CMK (cell line): ENCODE results near the gene LRRC4.

ENCODE experiments used
- DNase-seq: peaks from one replicate; pipeline ENCODE4 v3.0.0-alpha.2; 2010; ENCODE audit warnings: low read depth

LRRC4 gene

DNA sequence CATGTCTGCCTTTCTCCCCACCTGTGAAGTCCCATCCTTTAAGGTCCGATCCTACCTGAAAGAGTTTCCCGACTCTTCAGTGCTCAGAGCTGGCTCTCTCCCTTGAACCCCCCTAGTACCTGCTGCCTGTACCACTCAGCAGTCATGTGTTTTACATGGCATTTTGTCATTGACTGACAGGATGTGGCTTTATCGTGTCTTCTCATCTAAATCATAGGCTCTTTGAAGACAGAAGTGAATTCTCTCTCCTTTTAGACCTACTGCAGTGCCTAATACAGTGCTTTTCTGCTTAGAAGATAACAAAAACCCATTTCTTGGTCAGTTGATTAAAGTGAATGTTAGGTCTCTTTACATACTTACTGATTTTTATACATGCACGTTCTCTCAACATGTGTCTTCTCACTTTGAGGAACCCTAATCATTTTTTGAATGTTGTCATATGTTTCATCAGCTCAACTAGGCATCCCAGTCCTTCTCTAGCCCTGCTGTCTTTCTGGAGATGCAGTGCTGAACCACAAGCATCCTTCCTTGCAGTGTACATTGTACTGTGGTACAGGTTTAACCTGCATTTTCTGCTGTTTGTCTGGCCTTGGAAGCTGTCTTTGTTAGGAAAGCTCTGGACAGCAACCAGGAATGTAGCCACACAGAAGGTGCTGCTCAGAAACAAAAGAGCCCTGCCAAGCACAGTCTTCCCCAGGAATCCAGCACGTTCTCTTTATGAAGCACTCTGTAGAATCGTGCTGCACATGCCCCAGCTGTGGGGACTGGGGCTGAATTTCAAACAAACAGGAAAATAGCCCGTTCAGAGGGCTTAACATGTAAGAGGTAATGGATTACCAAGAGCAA is 28.1 kb upstream of the LRRC4 start:
- no peak for DNase-seq

DNA sequence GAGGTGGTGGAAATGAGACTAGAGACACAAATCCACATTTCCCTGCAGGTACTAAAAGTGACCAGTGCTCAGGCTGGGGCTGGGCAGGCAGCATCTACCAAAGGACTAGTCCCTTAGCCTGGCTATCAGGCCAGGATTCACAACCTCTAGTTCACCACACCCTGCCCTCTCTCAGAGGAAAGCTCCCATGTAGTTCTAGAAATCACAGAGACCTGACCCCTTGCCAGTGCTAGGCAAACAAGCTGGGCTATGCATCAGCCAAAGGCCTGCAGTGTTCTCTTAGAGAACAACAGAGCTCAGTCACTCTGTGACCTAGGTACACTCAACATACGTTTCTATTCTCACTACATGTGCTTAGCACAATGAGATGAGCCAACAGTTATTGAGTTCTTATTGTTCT is 26.7 kb upstream of the LRRC4 start:
- DNase-seq: no peak

- DNase-seq: no peak
These were observed 25.7 kb upstream of the LRRC4 start for GRCh38 chr7:128056901-128057300.

- DNase-seq: no peak
These were observed 24.4 kb upstream of the LRRC4 start for GRCh38 chr7:128055637-128056036.

GRCh38 chr7:128054511-128054910 is 23.3 kb upstream of the LRRC4 start:
- no peak for DNase-seq

DNA sequence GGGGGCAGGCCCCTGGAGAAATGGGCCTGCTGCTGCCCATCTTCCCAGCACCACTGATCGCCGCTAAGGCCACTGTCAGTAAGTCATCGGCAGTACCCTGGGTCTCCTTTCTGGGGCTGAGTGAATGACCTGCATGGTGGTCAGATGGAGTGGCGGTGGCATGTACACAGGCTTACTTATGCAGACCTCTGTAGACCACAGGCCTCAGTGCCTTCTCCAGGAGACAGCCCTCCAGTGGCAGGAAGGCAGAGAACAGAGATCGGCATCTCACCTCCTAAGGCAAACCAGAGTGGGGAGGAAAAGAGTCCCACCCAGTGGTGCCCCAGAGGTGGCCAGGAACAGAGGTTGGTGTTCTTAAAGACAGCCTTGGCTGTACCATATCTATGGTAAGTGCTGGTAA is 22.8 kb upstream of the LRRC4 start:
- DNase-seq: no peak

DNA sequence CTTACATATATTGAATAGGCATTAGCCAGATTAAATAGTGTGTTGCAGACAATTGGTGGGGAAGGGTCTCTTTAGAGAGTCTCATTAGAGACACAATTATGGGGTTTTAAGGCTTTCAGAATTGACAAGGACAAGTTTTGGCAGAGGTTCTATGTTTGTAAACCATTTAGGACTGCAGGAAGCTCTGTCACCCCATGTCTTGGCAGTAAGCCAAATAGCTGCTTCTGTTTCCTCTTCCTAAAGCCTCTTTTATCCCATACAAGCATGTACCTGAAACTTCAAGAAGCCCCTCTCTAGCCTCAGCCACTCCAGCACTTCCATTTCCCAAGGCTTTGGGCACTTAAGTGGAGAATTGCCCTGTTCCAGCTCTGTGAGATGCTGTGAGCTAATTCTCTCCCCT is 21.8 kb upstream of the LRRC4 start:
- peak; percentile 18 for DNase-seq

DNA sequence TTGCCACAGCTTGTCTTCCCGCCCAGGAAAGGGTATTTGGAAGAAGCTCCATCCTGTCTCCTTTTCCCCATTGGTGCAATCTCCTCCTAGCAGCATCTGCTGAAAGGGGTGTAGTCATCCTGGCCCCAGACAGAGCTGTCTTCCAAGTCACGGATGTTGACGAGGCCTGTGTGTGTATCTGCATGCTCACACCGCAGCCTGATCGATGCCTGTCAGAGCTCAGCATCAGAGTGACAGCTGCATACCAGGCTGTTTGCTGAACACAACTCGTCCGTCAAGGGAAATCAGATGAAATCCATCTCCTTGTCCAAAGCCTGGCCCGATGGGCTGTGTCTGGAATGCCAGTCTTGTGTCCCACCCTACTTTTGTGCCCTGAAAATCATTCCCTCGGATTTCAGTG is 21.2 kb upstream of the LRRC4 start:
- DNase-seq: no peak

DNA sequence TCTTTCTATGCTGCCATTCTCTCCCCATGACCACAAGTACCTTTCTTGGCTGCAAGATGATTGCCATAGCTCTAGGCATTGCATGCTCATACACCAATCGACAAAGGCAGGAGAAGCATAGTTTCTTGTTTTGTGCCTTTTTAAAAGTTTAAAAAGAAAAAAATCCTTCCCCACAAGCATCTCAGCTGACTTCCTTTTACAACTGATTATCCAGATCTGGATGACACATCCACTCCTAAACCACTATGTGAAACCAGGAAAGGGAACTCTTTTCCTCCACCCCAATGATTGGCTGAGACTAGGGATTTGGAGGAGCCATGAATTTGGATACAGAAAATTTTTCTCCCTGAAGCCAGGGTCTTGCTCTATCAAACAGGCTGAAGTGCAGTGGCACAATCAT is 14.5 kb upstream of the LRRC4 start:
- DNase-seq: no peak

DNA sequence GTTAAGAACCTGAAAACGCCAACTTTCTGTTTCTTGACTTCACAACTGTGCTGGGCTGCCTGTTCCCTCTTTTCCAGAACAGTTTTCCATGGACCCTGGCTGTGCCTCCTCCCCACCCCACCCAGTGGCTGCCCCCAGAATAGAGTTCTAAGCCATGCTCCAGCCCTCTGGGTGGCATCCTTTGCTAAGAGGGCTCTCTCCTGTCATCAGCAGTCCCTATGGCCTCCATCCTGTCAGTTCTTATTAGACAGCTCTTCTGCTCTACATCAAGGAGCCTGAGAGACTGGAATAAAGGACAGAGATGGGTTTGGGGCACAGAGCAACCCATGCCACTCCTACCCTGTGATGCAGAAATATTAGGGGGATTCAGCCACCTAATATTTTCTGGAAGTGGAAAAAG is 13.9 kb upstream of the LRRC4 start:
- DNase-seq: no peak

DNA sequence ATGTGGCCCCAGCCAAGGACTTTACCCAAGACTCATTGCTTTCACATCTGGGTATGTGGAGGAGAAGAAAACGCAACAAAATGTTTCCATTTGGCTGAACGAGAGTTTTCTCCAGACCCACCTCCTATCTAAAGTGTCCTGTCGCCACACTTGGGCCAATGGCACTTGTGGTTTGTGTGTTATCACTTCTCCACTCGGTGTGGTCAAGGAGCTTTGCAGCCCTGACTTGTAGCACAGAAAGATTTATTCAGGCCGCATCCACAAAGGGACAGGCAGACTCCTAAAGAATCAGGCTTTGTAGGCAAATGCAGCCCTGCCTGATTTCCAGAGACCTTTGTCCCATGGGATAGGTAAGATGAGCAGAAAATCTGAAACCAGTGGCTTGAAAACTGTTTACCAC is 12.8 kb upstream of the LRRC4 start:
- no peak for DNase-seq

DNA sequence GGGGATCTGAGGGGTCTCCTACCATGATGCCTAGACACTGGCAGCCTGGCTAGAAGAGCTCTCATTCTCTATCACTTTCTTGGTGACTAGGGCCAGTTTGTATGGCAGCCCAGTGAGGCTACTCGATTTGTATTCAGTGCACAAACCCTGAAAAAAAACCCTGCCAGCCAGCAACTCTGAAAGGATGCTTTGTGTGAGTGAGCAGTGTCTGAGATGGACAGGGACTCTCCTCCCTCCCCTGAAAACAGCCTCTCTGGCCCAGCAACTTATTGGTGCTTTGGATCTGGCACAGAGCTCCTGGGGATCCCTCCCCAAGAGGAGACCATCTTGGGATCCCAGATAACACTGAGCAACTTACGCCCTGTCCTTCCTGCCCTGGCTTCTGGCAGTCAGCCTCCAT is 10.8 kb upstream of the LRRC4 start:
- no peak for DNase-seq

DNA sequence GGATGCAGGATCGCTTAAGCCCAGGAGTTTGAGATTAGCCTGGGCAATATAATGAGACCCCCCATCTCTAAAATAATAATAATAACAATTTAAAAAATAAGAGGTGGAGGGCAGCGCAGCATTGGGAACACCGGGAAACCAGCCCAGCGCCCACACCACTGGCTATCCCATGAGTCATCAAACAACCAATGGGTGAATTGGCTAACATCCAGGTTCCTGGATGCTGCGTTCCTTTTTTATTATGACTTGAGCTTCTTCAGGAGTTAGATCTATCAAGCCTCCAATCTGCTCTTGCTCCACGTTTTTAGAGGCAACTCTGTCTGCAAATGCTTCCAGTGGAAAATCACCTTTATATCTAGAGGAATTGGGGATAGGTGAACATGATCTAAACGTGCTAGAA is 10.0 kb upstream of the LRRC4 start:
- DNase-seq: no peak

DNA sequence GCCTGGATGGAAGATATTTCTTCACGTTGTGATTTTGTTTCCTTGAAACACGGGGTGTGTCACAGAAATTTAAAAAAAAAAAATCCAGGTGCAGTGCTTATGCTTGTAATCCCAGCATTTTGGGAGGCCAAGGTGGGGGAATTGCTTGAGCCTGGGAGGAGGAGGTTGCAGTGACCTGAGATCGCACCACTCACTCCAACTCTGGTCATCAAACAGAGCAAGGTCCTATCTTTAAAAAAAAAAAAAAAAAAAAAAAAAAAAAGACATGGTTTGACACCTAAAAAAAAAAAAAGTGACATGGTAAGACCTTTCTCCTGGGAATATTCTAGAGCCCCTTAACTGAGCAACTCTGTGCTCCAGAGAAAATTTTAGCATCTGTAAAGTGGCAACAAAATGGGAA is 9.0 kb upstream of the LRRC4 start:
- DNase-seq: no peak

DNA sequence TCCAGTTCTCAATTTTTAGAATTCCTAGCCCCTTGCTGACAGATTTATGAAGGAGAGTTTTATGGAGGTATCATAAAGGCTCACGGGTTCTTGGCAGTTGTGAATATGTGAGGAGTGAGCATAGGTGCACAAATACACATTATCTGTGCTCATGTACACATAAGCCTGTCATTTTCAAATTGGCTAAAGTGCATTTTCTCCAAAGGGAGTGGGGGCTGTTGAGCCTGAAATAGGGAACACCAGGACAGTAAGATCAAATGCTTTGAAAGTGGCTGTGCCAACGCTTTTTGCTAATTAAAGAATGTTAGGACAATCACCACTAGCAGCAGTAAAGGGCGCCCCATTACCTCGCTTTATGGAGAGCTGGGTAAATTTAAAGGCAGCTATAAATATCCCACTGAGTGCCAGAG is 8.3 kb upstream of the LRRC4 start:
- DNase-seq: no peak

DNA sequence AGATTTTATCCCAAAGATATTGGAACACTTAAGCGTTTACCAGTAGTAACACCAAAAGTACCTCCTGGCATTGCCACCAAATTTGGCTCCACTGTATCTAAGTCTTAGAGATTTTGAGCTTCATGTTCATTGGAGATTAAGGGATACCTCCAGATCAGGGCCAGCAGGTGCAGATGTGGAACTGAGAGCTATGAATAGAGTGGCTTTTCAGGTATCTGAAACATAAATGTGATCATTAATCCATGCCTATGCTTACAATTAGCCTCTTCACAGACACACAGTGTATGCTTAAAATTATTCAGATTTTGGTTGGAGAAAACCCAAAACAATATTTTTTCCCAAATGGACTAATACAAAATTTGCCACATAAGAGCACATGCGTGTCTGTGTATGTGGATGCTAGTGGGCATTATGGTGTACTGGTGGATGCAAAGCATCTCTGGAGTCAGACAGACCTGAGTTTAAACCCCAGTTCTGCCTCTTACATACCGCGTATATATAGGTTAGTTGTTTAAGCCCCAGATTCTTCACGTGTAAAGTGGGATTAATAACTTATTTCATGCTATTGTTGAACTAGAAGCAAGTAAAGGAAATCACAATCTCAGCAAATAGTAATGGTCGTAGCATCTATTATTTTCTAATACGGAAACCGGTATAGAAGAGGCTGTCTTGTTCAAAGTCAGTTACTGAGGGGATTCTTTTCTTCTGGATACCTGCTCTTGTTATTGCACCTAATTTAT is 6.8 kb upstream of the LRRC4 start:
- DNase-seq: no peak

DNA sequence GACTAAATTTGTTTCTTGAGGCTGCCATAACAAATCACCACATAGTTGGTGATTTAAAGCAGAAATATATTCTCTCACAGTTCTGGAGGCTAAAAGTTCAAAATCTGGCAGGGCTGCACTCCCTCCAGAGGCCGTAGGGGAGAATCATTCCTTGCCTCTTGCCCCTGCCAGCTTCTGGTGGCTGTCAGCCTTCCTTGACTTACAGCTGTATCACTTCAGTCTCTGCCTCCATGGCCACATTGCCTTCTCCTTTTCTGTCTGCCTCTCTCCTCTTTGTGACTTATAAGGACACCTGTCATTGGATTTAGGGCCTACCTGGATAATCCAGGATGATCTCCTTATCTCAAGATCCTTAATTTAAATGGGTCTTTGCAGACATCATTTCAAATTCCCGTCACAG is 5.8 kb upstream of the LRRC4 start:
- no peak for DNase-seq

GRCh38 chr7:128036226-128036940 is 5.1 kb upstream of the LRRC4 start:
- DNase-seq: no peak

GRCh38 chr7:128035712-128036111 is 4.5 kb upstream of the LRRC4 start:
- no peak for DNase-seq

GRCh38 chr7:128034825-128035224 is 3.6 kb upstream of the LRRC4 start:
- DNase-seq: no peak

- DNase-seq: no peak
These were observed 2.0 kb upstream of the LRRC4 start for GRCh38 chr7:128033246-128033645.

GRCh38 chr7:128032605-128033235 is 1.5 kb upstream of the LRRC4 start:
- DNase-seq: no peak
